ENCODE data around the gene DNAJB2. TPM values are rescaled to one million over a fixed set of nuclear protein-coding genes. Genes with fewer than 3 reads are reported as not detected.

The DNAJB2 gene
- total RNA-seq, 1 donor from 2014 or later: 60.9 TPM

DNA sequence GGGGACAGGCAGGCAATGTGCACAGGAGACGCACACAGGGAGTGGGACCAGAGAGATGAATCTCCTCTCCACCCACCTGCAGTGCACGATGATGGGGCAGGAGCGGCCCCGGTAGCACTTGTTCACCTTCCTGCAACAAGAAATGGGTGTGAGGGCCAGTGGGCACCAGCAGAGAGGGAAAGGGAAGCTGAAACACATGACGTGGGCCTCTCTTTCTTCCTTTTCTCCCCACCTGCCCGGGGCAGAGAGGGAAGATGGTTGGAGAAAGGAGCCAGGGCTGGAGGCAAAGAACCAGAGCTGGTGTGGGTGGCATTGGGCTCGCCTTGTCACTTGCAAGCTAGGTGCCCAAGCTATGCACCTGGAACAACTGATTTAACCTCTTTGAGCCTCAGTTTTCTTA lies 12.2 kb downstream of the DNAJB2 start:
- Histone ChIP-seq H3K4me3 (ENCODE audit: low read depth, low read length) (no peak overlapping the region), H3K27me3 (ENCODE audit: control insufficient read depth, insufficient read depth, low read length) (no peaks in the 10 kb centered on the region), H3K36me3 (ENCODE audit: control insufficient read depth, insufficient read depth, low read length) (no peaks in the 10 kb centered on the region)
- TF ChIP-seq, protein P1, sequence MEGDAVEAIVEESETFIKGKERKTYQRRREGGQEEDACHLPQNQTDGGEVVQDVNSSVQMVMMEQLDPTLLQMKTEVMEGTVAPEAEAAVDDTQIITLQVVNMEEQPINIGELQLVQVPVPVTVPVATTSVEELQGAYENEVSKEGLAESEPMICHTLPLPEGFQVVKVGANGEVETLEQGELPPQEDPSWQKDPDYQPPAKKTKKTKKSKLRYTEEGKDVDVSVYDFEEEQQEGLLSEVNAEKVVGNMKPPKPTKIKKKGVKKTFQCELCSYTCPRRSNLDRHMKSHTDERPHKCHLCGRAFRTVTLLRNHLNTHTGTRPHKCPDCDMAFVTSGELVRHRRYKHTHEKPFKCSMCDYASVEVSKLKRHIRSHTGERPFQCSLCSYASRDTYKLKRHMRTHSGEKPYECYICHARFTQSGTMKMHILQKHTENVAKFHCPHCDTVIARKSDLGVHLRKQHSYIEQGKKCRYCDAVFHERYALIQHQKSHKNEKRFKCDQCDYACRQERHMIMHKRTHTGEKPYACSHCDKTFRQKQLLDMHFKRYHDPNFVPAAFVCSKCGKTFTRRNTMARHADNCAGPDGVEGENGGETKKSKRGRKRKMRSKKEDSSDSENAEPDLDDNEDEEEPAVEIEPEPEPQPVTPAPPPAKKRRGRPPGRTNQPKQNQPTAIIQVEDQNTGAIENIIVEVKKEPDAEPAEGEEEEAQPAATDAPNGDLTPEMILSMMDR (IDR thresholded peaks at IDR 0.05; ENCODE audit: insufficient read depth, low read length, poor library complexity, severe bottlenecking): no peak
- DNase-seq (ENCODE audit: low read depth): no peak

DNA sequence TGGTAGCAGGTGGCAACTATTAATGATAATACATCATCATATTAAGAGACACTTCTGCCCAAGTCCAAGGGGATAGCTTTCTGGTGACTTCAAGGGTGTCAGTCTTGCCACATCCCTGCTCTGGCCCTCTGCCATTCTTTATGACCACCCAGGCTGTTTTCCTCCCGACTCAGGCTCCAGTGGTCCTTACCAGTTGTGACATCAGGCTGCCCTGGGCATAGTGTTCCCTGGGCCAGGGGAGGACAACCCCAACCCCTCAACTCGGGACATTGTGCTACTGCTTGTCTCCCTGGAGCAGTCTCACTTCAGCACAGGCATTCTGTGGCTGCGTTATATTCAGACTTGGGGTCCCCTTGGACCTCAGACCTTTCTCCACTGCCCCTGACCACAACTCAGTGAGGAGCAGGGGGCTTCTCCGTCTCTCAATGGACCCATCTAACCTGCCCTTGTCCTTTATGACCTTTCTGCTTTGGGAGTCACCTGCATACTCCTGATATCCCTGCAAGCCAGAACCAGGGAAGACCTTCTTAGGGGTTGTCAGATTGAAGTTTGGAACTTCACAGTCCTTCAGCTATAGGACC lies 12.8 kb downstream of the DNAJB2 start:
- no peak for DNase-seq (ENCODE audit: low read depth)
- Histone ChIP-seq H3K36me3 (ENCODE audit: control insufficient read depth, insufficient read depth, low read length) (no peaks in the 10 kb centered on the region), H3K27me3 (ENCODE audit: control insufficient read depth, insufficient read depth, low read length) (no peaks in the 10 kb centered on the region), H3K4me3 (ENCODE audit: low read depth, low read length) (no peak overlapping the region)
- TF ChIP-seq, protein P1 (IDR thresholded peaks at IDR 0.05; ENCODE audit: insufficient read depth, low read length, poor library complexity, severe bottlenecking): no peak

DNA sequence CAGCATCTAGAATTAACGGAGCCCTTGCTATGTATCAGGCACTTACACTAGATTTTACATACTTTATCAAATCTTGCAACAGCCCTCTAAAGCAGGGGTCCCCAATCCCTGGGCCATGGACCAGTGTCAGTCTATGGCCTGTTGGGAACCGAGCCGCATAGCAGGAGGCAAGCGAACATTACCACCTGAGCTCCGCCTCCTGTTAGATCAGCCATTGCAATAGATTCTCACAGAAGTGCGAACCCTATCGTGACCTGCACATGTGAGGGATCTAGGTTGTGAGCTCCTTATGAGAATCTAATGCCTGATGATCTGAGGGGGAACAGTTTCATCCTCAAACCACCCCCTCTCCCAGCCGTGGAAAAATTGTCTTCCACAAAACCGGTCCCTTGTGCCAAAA lies 13.4 kb downstream of the DNAJB2 start:
- no peaks in the 10 kb centered on the region for H3K36me3 ChIP-seq (ENCODE audit: control insufficient read depth, insufficient read depth, low read length)
- no peak overlapping the region for H3K4me3 ChIP-seq (ENCODE audit: low read depth, low read length)
- DNase-seq (ENCODE audit: low read depth): no peak
- TF ChIP-seq, protein P1 (IDR thresholded peaks at IDR 0.05; ENCODE audit: insufficient read depth, low read length, poor library complexity, severe bottlenecking): no peak
- no peaks in the 10 kb centered on the region for H3K27me3 ChIP-seq (ENCODE audit: control insufficient read depth, insufficient read depth, low read length)

DNA sequence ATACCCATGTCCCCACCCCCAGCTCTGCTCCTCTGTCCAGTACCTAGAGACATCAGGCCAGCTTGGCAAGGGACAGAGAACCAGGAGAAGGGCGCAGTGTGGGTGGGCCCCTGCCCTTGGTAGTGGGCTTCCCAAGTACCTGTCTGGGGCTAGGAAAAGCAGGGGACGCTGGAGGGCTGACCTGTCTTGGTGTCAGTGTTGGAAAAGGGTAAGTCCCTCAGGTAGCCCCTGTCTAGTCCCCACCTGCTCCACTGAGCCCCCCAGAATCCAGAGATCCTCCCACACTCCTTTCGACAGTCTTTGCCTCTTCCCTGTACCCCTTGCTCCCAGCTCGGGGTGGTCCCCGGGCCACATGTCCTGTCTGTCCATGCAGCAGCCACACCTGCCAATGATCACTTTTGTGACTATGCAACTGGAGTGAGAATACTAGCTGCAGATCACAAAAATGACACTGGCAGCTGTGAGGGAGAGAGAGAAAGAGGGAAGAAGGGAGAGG lies 14.6 kb downstream of the DNAJB2 start:
- peaks cover under 1% of the 10 kb centered on the region for H3K27me3 ChIP-seq (ENCODE audit: control insufficient read depth, insufficient read depth, low read length)
- TF ChIP-seq, protein P1 (IDR thresholded peaks at IDR 0.05; ENCODE audit: insufficient read depth, low read length, poor library complexity, severe bottlenecking): no peak
- no peak for DNase-seq (ENCODE audit: low read depth)
- H3K36me3 ChIP-seq (ENCODE audit: control insufficient read depth, insufficient read depth, low read length): no peaks in the 10 kb centered on the region
- H3K4me3 ChIP-seq (ENCODE audit: low read depth, low read length): no peak overlapping the region

DNA sequence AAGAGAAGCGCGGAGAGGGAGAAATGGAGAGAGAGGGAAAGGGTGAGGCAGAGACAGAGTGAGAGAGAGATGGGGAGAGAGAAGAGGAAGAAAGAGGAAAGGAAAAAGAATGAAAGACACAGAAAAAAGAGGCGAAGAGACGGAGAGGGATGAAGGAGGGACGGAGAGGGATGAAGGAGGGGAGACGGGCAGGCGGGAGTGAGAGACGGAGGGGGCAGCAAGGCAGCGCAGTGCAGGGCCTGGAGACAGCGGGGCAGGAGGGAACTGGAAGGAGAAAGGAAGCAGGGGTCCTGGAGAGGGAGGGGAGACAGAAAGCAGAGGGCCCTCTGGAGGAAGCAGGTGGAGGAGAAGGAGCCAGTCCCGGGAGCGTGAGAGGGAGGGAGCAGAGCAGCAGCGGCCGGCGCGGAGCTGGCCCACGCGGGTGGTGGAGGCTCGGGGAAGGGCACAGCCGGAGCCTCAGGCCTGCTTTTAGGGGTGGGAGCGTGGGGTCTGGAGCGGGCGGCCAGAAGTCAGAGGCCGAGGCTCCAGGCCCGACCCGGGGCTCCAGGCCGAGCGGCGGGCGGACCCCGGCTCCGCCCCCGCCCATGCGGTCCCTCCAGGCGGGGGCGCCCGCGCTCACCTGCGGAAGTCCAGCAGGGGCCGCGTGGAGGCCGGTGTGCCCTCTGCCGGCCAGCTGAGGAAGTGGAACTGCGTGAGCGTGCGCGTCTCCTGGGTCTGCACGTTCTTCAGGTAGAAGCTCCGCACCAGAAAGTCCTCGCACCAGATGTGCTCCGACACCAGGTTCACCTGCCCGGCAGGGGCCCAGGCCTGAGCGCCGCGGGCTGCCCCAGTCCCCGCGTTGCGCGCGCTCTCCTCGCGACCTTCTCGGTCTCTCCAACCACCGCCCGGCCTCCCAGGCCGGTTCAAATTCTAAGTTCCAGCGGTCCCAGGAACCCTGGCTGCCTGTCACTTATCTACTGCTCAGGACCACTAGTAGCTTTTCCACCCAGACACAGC lies 15.5 kb downstream of the DNAJB2 start:
- Histone ChIP-seq H3K4me3 (ENCODE audit: low read depth, low read length) (peak overlapping the region; percentile 49), H3K27me3 (ENCODE audit: control insufficient read depth, insufficient read depth, low read length) (peaks cover 9% of the 10 kb centered on the region), H3K36me3 (ENCODE audit: control insufficient read depth, insufficient read depth, low read length) (no peaks in the 10 kb centered on the region)
- TF ChIP-seq, protein P1 (IDR thresholded peaks at IDR 0.05; ENCODE audit: insufficient read depth, low read length, poor library complexity, severe bottlenecking): peak; percentile 92
- DNase-seq (ENCODE audit: low read depth): no peak
